Measurements from ENCODE around the gene MYCN.

GRCh38 chr2:15943378-15944280, 3.3 kb downstream of the MYCN start:
- TF ChIP-seq CTCF (IDR thresholded peaks at IDR 0.05) (peak; percentile 50; the same call in 1 of the 2 replicates), ATF6 (CRISPR knock-in tag; IDR thresholded peaks at IDR 0.05) (no peak)

Data from WTC11 (cell line).